GM19043 (cell line): ENCODE results near the gene SLC43A2.
"Not testable (repeated sequence)": the region's sequence is repeated elsewhere in the genome, so short reads cannot be mapped to it uniquely, and the experiment has no call there.

ENCODE experiments used
- ATAC-seq: cut with Tn5 transposase; IDR thresholded peaks from one replicate; pipeline ENCODE4 v1.9.1; 2021; ENCODE audit warnings: low read depth; ENCODE audit not compliant: unreplicated experiment

SLC43A2 gene

GRCh38 chr17:1552932-1553331 is 75.7 kb downstream of the SLC43A2 start:
- ATAC-seq, result no peak

DNA sequence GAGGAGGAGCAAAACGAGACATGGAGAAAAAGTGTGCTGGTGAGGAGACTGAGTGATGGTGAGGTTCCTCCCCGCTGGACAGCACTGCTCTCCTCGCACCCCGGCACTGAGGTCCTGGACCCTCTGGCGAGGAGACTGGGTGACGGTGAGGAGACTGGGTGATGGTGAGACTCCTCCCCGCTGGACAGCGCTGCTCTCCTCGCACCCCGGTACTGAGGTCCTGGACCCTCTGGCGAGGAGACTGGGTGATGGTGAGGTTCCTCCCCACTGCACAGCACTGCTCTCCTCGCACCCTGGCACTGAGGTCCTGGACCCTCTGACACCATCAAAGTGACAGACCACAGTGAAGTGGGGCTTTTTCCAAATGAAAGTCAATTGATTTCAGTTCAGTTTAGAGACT is 76.9 kb downstream of the SLC43A2 start:
- no peak for ATAC-seq

- ATAC-seq, result no peak
These were observed 80.6 kb downstream of the SLC43A2 start for GRCh38 chr17:1548032-1548431.

DNA sequence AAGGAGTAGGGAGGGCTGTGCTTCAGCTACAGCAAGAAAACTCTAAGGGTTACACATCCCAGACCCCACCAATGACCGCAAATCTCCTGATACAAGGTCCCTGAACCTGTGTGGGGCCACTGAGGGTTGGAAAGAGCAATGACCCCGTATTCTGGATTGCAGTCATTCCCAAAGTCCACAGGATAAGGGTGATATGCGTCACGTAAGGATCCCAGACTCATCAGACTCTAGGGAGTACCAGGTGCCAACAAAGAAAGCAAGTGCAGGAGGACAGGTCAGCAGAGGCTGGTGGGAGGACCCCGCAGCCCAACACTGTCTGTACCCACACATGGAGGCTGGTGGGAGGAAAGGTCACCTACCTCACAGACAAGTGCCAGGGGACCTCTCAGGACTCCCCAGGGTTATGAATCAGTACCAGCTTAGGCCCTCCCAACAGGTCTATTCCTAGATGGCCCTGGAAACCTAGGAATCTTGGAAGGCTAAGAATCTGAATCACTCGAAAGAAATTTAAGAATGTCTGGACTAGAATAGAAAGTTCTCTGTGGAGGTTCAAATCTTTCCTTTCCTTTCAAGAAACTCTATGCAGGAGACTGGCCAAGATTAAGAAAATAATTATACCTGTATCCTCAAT is 82.2 kb downstream of the SLC43A2 start:
- ATAC-seq, result no peak

DNA sequence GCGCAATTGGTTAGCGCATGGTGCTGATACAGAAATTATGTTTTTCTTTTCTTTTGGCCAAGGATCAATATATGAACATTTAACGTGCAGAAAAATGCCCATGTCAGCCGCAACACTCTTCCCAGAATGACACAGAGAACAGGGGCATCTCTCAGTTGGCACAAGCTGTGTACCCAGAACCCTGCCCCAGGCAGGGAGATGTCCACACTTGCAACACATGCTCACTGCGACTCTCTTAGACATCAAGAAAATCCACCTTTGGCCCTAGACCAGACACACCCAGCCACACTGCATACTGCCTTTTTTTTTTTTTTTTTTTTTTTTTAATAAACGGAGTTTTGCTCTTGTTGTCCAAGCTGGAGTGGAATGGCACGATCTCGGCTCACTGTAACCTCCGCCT is 83.0 kb downstream of the SLC43A2 start:
- ATAC-seq, result no peak

DNA sequence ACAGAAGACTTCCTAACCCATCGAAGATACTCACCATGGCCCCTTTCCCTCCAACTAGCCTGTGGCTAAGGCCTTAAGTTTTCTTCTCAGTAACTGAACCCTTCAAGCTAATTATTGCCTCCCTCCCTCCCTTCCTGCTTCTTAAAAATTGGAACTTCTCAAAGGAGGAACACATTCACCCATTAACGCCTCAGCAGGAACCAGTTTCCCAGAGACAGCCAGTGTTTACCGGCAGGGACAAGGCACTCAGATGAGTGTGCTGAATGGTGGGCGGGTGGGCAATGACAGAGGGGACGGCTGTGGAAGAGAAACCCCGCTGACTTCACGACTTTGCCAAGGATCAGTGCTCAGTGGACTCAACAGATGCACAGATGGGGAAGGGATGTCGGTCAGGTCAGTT is 86.3 kb downstream of the SLC43A2 start:
- no peak for ATAC-seq

DNA sequence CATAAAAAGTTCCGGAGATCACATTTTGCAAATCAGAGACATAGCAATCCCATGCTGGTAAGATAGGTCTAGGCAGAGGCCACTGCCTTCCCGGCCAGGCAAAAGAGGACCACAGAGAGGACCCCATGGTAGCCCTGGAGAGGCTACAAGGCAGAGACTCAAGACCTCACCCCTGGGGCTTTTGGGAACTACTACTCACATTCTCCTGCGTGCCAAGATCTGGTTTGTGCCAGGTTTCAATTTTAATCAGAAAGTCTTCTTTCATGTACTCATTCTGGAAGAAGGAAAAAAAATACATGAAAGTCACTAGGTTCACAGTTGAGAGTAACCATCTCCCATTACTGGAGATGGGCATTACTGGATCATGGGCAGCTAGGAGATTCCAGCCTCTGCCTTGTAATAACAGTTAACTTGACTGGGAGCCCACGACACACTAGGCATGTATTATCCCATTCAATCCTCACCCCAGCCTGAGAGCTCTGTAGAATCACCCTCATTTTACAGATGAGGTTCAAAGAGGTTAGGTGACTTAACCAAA is 87.2 kb downstream of the SLC43A2 start:
- no peak for ATAC-seq

DNA sequence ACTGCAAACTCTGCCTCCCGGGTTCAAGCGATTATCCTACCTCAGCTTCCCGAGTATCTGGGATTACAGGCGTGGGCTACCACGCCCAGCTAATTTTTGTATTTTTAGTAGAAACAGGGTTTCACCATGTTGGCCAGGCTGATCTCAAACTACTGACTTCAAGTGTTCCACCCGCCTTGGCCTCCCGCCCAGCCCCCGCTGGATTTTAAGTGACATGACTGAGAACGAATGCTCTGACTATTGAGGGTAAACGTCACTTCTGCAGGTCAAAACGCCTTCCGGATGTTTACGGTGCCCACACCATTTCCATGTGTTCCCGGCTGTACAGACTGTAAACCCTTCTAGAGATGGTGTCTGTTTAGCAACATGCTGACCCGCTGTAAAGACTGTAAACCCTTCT is 88.8 kb downstream of the SLC43A2 start:
- ATAC-seq, result no peak

DNA sequence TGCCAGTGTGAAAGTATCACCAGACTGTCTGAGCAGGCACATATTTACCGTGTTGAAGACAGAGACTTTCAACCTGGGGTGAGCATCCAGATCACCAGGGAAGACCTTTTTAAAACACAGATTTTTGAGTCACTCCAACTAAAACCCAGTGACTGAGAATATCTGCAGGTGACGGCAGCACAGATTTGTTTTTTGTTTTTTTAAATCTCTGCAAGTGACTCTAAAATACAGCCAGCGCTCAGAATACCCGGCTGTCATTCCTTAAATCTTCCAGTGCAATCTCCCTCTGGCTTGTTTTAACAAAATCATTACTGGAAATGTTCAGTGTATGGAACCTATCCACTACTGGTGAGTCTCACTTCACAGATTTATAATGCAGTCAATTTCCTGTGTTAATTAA is 92.9 kb downstream of the SLC43A2 start:
- ATAC-seq, result no peak

GRCh38 chr17:1533661-1534325 is 94.8 kb downstream of the SLC43A2 start:
- no peak for ATAC-seq

- ATAC-seq, result no peak
These were observed 95.6 kb downstream of the SLC43A2 start for GRCh38 chr17:1532836-1533602.

DNA sequence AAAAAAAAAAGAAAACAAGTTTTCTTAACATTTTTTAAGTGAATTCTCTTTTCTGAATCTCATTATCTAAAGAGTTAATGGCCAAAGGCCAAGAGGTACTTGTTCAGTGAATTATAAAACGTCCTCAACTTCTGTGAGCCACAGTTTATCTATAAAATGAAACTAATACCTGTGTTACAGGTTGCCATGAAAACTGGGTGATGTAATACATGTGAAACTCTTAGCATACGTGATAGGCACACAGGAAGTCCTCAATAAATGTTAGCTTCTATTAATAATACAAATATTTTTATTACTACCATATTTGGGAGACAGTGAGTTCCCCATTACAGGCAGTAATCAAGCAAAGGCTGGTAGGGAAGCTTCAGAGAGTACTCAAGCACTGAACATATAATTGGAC is 98.8 kb downstream of the SLC43A2 start:
- ATAC-seq, result no peak

DNA sequence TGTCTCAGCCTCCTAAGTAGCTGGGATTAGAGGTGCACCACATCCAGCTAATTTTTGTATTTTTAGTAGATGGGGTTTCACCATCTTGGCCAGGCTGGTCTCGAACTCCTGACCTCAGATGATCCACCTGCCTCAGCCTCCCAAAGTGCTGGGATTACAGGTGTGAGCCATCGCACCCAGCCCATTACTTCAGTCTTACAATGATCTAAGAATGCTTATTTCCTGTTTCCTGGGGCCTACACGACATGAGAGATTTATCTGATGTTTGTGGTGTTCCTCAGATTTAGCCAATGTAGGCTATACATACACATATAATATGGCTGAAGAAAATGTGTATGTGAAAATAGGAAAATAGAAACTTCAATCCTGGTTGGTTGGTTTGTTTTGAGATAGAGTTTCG is 101.8 kb downstream of the SLC43A2 start:
- not testable (repeated sequence) for ATAC-seq

DNA sequence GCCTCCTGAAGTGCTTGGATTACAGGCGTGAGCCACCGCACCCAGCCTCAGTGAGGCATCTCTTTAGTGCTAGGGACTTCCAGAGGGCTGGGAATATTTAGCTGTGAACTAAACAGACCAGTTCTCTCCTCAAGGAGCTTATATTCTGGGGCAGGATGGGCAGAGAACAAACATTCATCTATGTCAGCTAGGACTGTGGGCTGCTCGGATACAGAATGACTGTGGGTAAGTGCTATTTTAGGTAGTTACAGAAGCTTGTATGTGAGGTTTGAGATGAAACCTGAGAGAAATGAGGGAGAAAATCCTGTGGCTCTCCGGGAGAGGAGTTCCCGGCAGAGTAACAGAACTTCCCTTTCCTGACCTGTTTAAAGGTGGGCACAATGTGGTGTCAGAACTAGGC is 106.0 kb downstream of the SLC43A2 start:
- ATAC-seq, result no peak

- no peak for ATAC-seq
These were observed 107.5 kb downstream of the SLC43A2 start for GRCh38 chr17:1521086-1521640.

- no peak for ATAC-seq
These were observed 109.0 kb downstream of the SLC43A2 start for GRCh38 chr17:1519678-1520077.
